ENCODE data around the gene PCBP3. TPM values are rescaled to one million over a fixed set of nuclear protein-coding genes. Genes with fewer than 3 reads are reported as not detected.

PCBP3 gene
- total RNA-seq, 2 donors from 2014 or later = 2.3 to 2.5 TPM

GRCh38 chr21:45765375-45765774, 121.8 kb downstream of the PCBP3 start:
- ATAC-seq = no peak
- DNase-seq = no peak
- intact Hi-C loops (cut with DNase I, micrococcal nuclease) = no loop called here

DNA sequence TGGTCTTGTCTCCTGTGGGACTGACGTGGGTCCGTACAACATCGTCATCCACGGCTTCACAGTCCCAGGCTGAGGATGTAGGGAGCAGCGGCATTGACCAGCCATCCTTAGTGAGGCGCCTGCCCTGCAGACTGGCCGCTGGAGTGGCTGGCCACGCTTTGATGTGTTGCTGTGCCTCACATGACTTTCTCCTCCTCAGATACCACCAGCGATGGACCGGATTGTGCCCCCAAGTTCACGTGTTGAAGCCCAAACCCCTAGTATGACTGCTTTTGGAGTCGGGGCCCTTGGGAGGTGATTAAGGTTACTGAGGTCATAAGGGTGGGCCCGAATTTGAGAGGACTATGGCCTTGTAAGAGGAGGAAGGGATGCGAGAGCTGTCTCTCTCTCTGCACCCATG, 122.5 kb downstream of the PCBP3 start:
- ATAC-seq = no peak
- intact Hi-C loops (cut with DNase I, micrococcal nuclease) = no loop called here
- DNase-seq = no peak

DNA sequence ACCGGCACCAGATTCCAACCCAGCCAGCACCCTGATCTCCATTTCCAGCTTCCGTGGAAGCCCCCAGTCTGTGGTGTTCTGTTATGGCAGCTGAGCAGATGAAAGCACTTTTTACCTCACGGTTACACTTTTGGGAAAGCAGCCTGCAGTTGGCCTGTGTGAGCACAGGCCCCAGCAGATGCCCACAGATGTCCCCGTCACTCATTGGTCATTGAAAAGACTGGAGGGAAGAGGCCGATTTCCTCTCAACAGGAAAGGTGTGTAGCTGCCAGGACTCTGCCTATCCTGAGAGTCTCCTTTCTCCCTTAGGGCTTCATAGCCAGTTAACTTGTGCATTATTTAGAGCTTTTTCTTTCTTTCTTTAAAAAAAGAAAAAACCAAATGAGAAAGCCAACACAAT, 123.0 kb downstream of the PCBP3 start:
- intact Hi-C loops (cut with DNase I, micrococcal nuclease) = no loop called here
- ATAC-seq = no peak
- no peak for DNase-seq

- intact Hi-C loops (cut with DNase I, micrococcal nuclease) = no loop called here
- DNase-seq (no peak), ATAC-seq (no peak)
Observed at GRCh38 chr21:45767071-45768006, 123.8 kb downstream of the PCBP3 start.

DNA sequence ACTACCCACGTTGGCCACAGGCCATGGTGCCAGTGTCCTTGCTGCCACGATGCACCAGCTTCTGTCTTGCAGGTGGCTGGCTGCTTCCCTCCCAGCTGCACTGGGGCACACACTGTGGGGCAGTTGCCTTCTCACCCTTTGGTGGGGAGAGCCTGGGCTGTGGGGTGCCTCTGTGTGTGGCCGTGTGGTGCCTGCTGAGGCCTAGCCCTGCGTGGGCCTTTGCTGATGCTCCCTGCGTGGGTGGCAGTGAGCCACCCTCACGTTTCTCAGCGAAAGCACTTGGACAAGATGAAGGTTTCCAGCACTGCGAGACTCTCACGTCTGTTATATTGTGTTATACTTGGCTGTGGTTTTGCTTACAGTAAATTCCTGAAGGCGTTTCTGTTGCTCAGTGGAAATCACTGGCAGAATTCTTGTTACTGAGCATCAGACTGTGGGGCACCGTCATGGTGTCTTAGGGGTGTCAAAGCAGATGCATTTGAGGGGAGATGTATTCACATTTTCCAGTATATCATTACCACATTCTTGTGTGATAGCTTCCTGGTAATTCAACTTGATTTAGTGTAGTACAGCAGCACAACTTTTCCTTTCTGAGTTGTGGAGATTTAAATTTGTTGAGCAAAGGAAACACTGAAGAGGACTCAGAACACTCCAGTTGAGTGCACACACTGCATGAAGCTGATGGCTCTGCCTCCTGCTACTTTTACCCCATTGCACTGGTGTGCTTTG, 124.7 kb downstream of the PCBP3 start:
- DNase-seq (no peak), ATAC-seq (no peak)
- intact Hi-C loops (cut with DNase I, micrococcal nuclease) = no loop called here

- DNase-seq (no peak), ATAC-seq (no peak)
- intact Hi-C loops (cut with DNase I, micrococcal nuclease) = no loop called here
Observed at GRCh38 chr21:45768740-45769048, 125.2 kb downstream of the PCBP3 start.

- no peak for ATAC-seq
- DNase-seq = no peak
- intact Hi-C loops (cut with DNase I, micrococcal nuclease) = no loop called here
Observed at GRCh38 chr21:45769294-45769693, 125.8 kb downstream of the PCBP3 start.

DNA sequence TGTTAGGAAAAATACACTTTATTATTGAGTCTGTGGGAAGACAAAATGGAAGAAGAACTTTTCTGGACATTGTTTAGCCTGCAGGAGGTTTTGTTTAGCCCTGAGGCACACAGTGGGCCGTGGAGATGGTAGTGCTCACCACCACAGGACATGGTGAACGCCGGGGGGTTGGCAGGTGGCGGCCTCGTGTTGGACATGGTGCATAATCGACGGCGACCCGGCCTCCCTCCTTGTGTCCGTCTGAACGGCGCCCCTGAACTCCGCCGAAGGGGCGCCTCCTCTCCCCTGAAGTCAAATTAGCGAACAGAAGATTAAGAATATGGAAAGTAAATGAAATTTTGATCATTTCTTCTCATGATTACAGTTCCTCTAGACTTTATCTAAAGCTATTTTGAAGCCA, 126.4 kb downstream of the PCBP3 start:
- intact Hi-C loops (cut with DNase I, micrococcal nuclease) = no loop called here
- DNase-seq (no peak), ATAC-seq (no peak)

DNA sequence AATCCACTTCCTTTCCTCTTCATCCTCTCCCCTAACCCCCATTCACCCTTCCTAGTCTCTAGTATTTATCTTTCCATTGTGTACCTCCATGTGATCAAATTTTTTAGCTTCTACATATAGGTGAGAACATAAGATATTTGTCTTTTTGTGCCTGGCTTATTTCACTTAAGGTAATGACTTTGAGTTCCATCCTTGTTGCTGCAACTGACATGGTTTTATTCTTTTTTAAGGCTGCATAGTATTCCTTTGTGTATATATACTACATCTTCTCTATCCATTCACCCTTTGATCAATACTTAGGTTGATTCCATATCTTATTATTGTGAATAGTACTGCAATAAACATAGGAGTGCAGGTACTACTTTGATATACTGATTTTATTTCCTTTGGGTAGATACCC, 128.7 kb downstream of the PCBP3 start:
- DNase-seq (no peak), ATAC-seq (no peak)
- intact Hi-C loops (cut with DNase I, micrococcal nuclease) = no loop called here

- intact Hi-C loops (cut with DNase I, micrococcal nuclease) = no loop called here
- no peak for ATAC-seq
- no peak for DNase-seq
Observed at GRCh38 chr21:45774291-45774690, 130.8 kb downstream of the PCBP3 start.

DNA sequence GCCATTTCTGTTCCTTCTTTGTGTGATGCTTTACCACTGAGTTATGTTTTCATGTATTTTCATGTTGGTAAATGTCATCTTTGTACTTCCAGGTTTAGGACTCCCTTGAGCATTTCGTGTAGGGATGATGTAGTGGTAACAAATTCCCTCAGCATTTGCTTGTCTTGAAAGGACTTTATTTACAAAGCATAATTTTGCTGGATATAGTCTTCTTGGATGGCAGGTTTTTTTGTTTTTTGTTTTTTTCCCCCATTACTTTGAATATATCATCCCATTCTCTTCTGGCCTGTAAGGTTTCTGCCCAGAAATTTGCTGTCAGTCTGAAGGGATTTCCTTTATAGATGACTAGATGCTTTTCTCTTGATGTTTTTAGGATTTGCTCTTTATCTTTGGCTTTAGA, 133.4 kb downstream of the PCBP3 start:
- no peak for DNase-seq
- intact Hi-C loops (cut with DNase I, micrococcal nuclease) = no loop called here
- no peak for ATAC-seq

DNA sequence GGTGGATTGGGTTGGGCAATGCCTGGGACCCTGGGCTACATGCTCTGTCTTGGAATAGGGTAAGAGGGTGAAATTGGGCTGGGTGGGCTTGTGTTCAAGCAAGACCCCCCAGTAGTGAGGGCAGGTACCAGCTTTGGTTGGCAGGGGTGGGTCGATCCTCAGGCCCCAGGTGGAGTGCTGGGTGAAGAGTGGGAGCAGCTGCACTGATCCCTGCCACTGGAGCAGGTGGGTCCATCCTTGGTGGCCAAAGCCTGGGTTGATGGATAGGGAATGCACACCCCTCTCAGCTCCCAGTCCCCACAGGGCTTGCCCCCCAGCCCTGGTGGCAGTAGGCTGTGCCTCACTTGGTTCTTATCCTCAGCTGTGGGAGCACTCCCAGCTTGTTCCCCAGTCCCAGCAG, 135.2 kb downstream of the PCBP3 start:
- no peak for DNase-seq
- no peak for ATAC-seq
- intact Hi-C loops (cut with DNase I, micrococcal nuclease) = no loop called here

DNA sequence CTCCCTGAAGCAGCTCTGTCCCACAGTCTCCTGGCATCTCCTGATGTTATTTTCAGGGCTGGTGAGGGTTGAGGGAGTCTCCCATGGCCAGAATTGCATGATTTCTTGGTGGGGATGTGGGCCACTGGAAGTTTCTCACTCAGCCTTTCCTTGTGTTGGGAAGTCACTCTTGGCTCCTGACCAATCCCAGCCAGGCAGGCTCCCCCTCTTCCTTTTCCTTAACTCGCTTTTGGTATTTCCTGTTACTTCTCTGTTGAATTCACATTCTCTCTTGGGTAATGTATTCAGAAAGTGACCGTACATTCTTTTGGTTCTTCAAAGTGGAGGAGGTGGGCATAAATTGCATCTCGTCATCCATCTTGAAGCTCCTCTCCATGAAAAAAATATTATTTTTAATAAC, 135.7 kb downstream of the PCBP3 start:
- intact Hi-C loops (cut with DNase I, micrococcal nuclease) = no loop called here
- no peak for ATAC-seq

DNA sequence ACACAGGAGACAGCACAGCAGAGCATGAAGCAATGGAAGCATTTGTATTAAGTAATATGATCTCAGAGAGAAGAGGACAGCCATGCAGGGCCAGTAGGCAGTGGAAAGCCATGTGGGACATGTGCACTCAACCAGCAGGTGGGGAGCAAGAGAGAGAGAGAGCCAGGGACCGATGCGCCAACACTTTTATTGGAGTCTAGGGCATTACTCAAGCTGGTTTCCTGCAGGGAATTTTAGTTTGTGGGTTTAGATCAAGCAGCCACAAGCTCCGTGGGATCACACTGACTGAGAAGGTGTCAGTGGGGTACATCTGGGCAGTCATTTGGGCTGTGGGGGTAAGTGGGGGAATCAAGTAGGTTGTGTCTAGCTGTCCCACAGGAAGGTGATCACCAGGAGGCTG, 137.1 kb downstream of the PCBP3 start:
- intact Hi-C loops (cut with DNase I, micrococcal nuclease) = no loop called here
- ATAC-seq = no peak
- no peak for DNase-seq

More for the DNA sequence above, 135.7 kb downstream of the PCBP3 start:
- no peak for DNase-seq

GRCh38 chr21:45781741-45782140, 138.2 kb downstream of the PCBP3 start:
- intact Hi-C loops (cut with DNase I, micrococcal nuclease) = no loop called here
- ATAC-seq (no peak), DNase-seq (no peak)

GRCh38 chr21:45786660-45787059, 143.1 kb downstream of the PCBP3 start:
- DNase-seq (no peak), ATAC-seq (no peak)
- intact Hi-C loops (cut with DNase I, micrococcal nuclease) = no loop called here

- intact Hi-C loops (cut with DNase I, micrococcal nuclease) = no loop called here
- DNase-seq (no peak), ATAC-seq (no peak)
Observed at GRCh38 chr21:45787371-45787770, 143.8 kb downstream of the PCBP3 start.

DNA sequence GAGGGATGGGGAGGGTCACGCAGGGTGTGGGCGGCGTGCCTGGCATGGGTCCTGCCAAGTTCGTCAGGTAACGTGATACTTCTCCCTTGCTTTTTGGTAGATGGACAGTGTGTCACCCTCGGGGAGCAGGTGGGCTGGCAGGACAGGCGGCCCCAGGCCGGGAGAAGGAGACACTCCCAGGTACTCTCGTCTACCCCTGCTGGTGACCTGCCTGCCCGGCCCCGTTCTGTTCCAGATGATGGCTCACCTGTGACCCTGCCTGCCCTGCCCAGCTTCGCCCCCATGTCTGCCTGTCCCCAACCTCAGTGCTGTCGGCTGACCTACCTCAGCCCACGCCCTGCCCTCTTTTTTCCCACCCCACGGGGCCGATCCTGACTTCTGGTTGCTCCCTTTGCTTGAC, 144.7 kb downstream of the PCBP3 start:
- DNase-seq (no peak), ATAC-seq (no peak)
- intact Hi-C loops (cut with DNase I, micrococcal nuclease) = no loop called here

- DNase-seq (no peak), ATAC-seq (no peak)
Observed at GRCh38 chr21:45788637-45789506, 145.3 kb downstream of the PCBP3 start.

DNA sequence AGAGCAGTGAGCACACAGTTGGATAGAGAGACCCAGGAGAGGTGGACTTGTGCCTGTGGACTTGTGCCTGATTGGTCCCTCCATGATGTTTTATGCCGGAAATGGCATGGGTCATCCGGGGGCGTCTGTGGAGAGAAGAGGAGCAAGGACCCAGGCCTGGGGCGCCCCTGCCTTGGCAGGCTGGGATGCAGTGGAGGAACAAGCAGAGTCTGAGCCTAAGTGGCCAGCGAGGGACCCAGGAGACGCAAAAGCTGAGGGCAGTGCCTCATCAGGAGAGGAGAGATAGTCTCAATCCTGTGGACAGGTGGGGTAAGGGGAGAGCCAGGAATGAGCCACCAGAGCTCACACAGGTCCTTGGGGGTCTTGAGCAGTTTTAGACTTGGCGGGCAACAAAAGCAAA, 146.9 kb downstream of the PCBP3 start:
- ATAC-seq (no peak), DNase-seq (no peak)
- intact Hi-C loops (cut with DNase I, micrococcal nuclease) = no loop called here

More at GRCh38 chr21:45788637-45789506, 145.3 kb downstream of the PCBP3 start:
- intact Hi-C loops (cut with DNase I, micrococcal nuclease) = no loop called here
